Hippocampal formation (tissue), 2 donors: ENCODE measurements around the gene KSR2.

Experiments
- DNase-seq, 2 donors: peaks; one replicate each; lab custom pipeline; 2025; lab: John Stamatoyannopoulos, UW

Gene KSR2

GRCh38 chr12:117408161-117408791, 560.5 kb downstream of the KSR2 start:
- DNase-seq = peak; percentile 8 to 13

GRCh38 chr12:117404940-117405339, 563.9 kb downstream of the KSR2 start:
- no peak for DNase-seq

GRCh38 chr12:117404203-117404853, 564.5 kb downstream of the KSR2 start:
- DNase-seq = no peak

GRCh38 chr12:117403586-117404139, 565.1 kb downstream of the KSR2 start:
- DNase-seq = no peak
